Upper lobe of right lung (tissue), 1 donor: ENCODE results near the gene GSC2. TPM values are rescaled to one million over a fixed set of nuclear protein-coding genes. Genes with fewer than 3 reads are reported as not detected.
"Not testable (repeated sequence)": the region's sequence is repeated elsewhere in the genome, so short reads cannot be mapped to it uniquely, and the experiment has no call there.

Experiments used
- ATAC-seq: fragments of 200-7000 bp; cut with Tn5 transposase; one replicate; pipeline ENCODE4 v1.9.1; 2020; ENCODE audit warnings: mild to moderate bottlenecking, moderate library complexity
- DNase-seq: peaks from one replicate; pipeline ENCODE4 v3.0.0-alpha.2; 2020
- H3K27ac ChIP-seq: fragments of 200-600 bp; one replicate; pipeline ENCODE4 v1.8.0; 2022
- H3K27me3 ChIP-seq: fragments of 200-600 bp; one replicate; pipeline ENCODE4 v1.8.0; 2022; ENCODE audit warnings: mild to moderate bottlenecking
- H3K36me3 ChIP-seq: fragments of 200-600 bp; one replicate; pipeline ENCODE4 v1.8.0; 2022
- H3K4me1 ChIP-seq: fragments of 200-600 bp; one replicate; pipeline ENCODE4 v1.8.0; 2022
- H3K4me3 ChIP-seq: fragments of 200-600 bp; one replicate; pipeline ENCODE4 v1.8.0; 2022; ENCODE audit warnings: mild to moderate bottlenecking
- H3K9me3 ChIP-seq: fragments of 200-600 bp; one replicate; pipeline ENCODE4 v1.8.0; 2022
- intact Hi-C: fragments of 100-400 bp; cut with DNase I; formaldehyde crosslinking; loops from one replicate; pipeline ENCODE4 v1.11.0; 2022
- total RNA-seq: library from RNA; stranded (reverse); fragmentation: NEBNext Ultra II Directional; extraction: Animal tissue kit (Norgen Biotek cat#: 25700); gene quantifications from one replicate; pipeline ENCODE4 v1.2.1, GENCODE V29; 2021
- TF ChIP-seq, protein P1 (sequence below): fragments of 200-600 bp; IDR thresholded peaks from one replicate; pipeline ENCODE4 v1.8.0; 2022; ENCODE audit warnings: antibody characterized with exemption
- donor health status: DM: no; HTN: yes; CAD: no; lungs with severe emphysema.

Gene GSC2
- total RNA-seq, 1 donor from 2014 or later, result not detected

DNA sequence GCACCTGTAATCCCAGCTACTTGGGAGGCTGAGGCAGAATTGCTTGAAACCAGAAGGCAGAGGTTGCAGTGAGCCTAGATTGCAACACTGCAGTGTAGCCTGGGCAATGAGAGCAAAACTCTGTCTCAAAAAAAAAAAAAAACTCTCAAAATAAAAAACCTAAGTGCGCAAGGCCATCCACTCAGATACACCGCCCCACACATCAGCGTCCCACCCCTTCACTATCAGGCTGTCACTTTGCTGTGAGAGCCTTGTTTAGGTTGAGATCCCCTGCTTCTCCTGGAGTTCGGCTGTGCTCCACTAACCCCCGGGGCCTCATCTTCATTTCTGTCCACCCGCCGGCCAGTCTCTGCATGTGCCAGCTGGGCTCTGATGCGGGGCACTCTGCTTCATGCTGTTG, 16.3 kb upstream of the GSC2 start:
- H3K27ac ChIP-seq, result no peak overlapping the region
- peaks cover 57% of the 10 kb centered on the region for H3K27me3 ChIP-seq
- no peaks in the 10 kb centered on the region for H3K9me3 ChIP-seq
- ATAC-seq, result no peak
- peaks cover 16% of the 10 kb centered on the region for H3K4me1 ChIP-seq
- H3K4me3 ChIP-seq, result no peak overlapping the region
- intact Hi-C loops, result no loop called here
- no peak for DNase-seq
- no peaks in the 10 kb centered on the region for H3K36me3 ChIP-seq
- TF ChIP-seq, protein P1, sequence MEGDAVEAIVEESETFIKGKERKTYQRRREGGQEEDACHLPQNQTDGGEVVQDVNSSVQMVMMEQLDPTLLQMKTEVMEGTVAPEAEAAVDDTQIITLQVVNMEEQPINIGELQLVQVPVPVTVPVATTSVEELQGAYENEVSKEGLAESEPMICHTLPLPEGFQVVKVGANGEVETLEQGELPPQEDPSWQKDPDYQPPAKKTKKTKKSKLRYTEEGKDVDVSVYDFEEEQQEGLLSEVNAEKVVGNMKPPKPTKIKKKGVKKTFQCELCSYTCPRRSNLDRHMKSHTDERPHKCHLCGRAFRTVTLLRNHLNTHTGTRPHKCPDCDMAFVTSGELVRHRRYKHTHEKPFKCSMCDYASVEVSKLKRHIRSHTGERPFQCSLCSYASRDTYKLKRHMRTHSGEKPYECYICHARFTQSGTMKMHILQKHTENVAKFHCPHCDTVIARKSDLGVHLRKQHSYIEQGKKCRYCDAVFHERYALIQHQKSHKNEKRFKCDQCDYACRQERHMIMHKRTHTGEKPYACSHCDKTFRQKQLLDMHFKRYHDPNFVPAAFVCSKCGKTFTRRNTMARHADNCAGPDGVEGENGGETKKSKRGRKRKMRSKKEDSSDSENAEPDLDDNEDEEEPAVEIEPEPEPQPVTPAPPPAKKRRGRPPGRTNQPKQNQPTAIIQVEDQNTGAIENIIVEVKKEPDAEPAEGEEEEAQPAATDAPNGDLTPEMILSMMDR, result no peak

DNA sequence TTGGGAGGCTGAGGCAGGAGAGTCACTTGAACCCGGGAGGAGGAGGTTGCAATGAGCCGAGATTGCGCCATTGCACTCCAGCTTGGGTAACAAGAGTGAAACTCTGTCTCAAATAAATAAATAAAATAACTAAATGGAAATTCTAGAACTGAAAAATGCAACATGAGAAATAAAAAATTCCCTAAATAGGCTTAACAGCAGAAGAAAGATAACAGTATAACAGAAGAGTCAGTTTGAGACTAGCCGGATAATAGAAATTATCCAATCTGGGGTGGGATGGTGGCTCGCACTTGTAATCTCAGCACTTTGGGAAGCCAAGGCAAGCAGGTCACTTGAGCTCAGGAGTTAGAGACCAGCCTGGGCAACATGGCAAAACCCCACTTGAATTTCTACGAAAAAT, 14.3 kb upstream of the GSC2 start:
- H3K9me3 ChIP-seq, result no peaks in the 10 kb centered on the region
- intact Hi-C loops, result no loop called here
- no peak for ATAC-seq

DNA sequence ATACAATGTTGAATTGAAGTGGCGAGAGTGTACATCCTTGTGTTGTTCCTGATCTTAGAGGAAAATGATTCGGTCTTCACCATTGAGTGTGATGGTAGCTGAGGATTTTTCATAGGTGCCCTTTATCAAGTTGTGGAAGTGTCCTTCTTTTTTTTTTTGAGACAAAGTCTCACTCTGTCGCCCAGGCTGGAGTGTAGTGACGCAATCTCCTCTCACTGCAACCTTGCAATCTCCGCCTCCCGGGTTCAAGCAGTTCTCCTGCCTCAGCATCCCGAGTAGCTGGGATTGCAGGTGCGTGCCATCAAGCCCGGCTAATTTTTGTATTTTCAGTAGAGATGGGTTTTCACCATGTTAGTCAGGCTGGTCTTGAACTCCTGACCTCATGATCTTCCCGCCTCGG, 8.6 kb upstream of the GSC2 start:
- DNase-seq, ATAC-seq, intact Hi-C loops, H3K36me3 ChIP-seq, H3K4me3 ChIP-seq, H3K27ac ChIP-seq, H3K4me1 ChIP-seq, H3K9me3 ChIP-seq: not testable (repeated sequence)
- peaks cover 13% of the 10 kb centered on the region for H3K27me3 ChIP-seq

More for the DNA sequence above, 14.3 kb upstream of the GSC2 start:
- Histone ChIP-seq H3K27me3 (peaks cover 51% of the 10 kb centered on the region), H3K4me3 (no peak overlapping the region), H3K4me1 (peaks cover 6% of the 10 kb centered on the region), H3K36me3 (no peaks in the 10 kb centered on the region), H3K27ac (no peak overlapping the region)
- DNase-seq, result no peak
- TF ChIP-seq, protein P1, result no peak

DNA sequence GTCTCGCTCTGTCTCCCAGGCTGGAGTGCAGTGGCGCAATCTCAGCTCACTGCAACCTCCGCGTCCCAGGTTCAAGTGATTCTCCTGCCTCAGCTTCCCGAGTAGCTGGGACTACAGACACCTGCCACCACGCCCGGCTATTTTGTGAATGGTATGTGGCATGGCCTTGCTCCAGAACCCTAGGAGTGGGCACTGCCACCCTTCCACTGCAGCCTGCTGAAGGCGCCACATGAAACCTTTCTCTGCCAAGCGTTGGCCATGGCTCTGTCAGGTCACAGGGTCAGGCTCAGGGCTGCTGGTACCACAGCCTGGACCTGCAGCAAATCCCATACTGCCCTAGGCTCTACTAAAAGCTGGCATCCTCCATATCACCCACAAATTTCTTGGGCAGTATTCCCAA, 6.0 kb upstream of the GSC2 start:
- peaks cover 22% of the 10 kb centered on the region for H3K27me3 ChIP-seq
- DNase-seq, H3K4me3 ChIP-seq, H3K36me3 ChIP-seq, H3K9me3 ChIP-seq, ATAC-seq, intact Hi-C loops, H3K27ac ChIP-seq, H3K4me1 ChIP-seq: not testable (repeated sequence)

DNA sequence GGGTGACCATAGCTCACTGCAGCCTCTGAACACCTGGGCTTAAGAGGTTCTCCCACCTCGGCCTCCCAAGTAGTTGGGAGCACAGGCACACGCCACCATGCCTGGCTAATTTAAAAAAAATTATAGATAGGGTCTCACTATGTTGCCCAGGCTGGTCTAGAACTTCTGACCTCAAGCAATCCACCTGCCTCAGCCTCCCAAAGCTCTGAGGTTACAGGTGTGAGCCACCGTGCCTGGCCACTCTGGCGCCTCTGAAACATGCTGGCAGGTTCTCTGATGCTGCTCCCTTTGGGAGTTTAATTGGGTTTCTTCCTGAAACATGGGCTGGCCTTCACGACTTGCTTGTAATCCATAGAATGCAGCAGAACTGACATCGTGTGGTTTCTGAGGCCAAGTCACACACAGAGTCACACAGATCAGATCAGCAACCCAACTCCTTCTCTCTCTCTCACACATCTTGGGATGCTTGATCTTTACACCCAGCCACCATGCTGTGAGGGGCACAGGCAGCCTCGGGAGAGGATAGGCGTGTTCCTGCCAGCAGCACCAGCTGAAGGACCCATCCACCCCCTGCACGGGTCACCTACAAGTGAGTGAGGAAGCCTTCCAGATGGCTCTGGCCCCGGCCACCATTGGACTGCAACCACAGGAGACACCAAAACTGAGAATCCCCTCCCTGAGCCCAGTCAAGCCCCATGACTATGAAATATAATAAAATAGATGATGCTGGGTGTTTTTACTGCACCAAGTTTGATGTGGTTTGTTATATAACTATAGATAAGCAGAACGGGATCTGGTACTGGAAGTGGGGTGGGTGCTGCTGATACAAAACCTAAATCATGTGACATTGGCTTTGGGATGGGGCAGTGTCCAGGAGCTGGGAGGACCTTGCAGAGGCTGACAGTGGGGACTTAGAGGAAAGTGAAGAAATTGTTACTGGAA, 3.1 kb upstream of the GSC2 start:
- DNase-seq (no peak), ATAC-seq (no peak)
- Histone ChIP-seq H3K27ac (no peak overlapping the region), H3K4me3 (no peak overlapping the region), H3K4me1 (no peaks in the 10 kb centered on the region), H3K36me3 (no peaks in the 10 kb centered on the region), H3K27me3 (peaks cover 45% of the 10 kb centered on the region), H3K9me3 (no peaks in the 10 kb centered on the region)
- intact Hi-C loops, result no loop called here
- TF ChIP-seq, protein P1, result no peak

DNA sequence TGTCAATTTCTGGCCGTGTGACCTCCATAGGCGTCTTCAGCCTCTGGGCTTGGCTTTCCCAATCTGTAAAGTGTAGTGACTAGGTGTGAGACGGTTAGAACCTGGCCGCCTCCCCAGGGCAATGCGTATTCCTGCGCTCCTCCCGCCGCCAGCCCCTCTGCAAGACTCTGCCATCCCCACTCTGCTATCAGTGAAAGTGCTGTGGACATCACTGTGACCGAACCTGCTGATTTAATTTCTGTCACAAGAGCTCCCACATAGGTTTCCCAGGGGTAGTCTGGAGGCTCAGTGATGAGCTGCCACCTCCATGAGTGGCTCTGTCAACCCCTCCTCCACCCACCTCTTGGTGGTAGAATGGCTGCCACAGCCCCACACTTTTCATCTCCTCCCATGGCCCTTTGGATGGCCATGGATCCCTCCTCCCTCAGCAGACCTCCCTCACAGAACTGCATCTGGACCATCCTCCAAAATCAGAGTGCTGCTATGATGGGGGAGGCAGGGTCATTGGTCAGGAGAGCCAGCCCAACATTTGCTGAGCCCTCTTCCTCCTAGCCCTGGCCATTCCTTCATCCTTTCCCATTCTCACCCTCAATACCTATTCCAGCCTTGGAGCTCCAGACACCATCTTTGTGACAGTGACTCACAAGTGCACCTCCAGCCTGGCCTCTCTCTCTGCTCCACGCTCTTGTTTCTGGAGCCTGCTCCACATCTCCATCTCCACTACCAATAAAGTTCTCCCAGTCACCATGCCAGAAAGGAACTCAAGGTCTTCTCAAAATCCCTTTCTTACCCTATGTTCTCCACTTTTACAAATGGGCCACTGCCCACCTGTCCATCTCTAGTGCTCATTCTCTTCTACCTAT, 1.5 kb upstream of the GSC2 start:
- DNase-seq (no peak), ATAC-seq (no peak)
- peaks cover 55% of the 10 kb centered on the region for H3K27me3 ChIP-seq
- intact Hi-C loops, result no loop called here
- no peaks in the 10 kb centered on the region for H3K9me3 ChIP-seq
- no peaks in the 10 kb centered on the region for H3K4me1 ChIP-seq
- TF ChIP-seq, protein P1, result no peak
- H3K4me3 ChIP-seq, result no peak overlapping the region
- H3K27ac ChIP-seq, result no peak overlapping the region
- H3K36me3 ChIP-seq, result no peaks in the 10 kb centered on the region
